ENCODE results near the gene ECE1.

ECE1 gene

DNA sequence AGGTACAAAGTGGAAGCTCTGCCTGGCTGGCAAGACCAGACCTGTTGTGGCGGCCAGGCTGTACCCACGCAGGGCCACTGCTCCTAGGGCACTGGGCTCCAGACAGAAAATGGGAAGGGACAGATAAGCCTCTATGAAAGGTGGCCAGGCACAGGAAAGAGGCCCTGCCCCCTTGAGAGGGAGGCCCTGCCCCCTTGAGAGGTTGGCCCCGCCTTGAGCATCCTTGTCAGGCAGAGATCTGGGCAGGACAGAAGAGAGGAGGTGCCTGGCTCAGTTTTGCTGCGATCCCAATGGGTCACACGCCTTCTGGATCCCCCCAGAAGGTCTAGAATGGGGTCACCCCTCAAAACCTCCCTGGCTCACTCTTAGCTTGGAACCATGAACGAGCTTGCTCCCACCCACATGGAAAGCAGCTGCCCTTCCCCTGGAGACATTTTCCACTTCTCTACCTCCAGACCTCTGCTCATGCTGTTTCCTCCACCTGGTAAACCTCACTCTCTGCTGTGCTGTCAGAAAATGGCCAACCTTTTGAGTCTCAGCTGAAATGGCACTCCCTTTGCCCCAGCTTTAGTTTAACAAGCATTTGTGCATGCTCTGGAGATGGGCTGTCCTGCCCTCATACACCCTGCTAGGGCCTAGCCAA lies 17.5 kb upstream of the ECE1 start:
- DNase-seq (ENCODE audit: low spot score): no peak

DNA sequence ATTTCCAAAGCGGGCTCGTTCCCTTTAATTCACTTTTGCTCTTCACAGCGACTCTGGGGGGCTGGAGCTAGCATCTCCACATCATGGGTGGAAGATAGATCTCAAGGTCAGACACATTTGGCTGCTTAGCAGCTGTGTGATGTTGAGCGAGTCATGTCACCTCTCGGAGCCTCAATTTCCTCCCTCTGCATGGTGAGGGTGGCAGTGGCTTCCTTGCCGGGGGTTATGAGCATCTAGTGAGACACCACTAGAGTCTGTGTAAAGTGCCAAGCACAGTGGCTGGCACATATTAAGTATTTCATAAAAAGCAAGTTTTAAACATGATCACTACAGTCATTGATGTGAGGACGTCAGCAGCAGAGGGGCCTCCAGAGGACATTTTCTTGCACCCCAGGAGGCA lies 16.9 kb upstream of the ECE1 start:
- no peak for DNase-seq (ENCODE audit: low spot score)

DNA sequence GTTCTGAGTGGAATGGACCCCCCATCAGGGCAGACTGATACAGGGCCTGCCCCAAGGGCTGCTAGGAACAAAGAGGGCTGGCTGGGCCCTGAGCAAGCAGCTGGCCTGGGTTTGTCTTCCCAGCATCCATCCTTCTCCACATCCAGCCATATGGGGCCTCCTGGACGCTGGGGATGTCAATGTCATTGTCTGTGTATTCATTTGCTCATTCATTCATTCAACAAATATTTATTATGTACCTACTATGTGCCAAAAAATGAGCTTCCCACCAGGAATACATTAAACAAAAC lies 15.6 kb upstream of the ECE1 start:
- no peak for DNase-seq (ENCODE audit: low spot score)

DNA sequence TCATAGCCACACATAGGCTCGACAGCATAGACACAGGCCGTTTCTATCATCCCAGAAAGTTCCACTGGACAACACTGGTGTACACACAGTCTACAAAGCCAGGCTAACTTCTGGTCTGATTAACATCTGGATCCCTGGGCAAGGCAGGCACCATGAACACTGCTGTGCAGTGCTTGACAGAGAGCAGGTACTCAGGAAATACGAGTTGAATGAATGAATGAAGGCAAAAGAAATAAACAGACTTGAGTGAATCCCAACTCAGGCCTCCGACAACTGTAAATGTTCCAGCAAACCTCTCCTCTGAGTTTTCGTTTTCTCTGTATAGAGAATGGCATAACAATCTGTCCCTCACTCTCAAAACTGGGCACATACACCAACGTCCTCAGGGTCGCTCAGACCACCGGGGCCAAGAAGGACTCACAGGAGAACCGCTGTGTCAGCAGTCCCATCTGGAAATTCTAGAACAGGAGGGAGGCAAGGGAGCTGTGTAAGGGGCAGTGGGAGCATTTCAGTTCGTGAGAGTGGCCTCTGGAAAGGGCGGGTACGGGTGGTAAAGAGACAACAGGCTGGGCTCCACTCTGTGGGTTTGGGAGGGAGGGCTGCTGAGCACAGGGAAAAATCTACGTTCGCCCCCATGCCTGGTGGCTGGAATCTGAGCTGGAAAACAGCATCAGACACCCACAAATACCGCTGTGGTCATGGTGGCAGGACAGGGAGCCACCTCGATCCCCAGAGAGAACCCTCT lies 15.1 kb upstream of the ECE1 start:
- DNase-seq (ENCODE audit: low spot score): no peak

DNA sequence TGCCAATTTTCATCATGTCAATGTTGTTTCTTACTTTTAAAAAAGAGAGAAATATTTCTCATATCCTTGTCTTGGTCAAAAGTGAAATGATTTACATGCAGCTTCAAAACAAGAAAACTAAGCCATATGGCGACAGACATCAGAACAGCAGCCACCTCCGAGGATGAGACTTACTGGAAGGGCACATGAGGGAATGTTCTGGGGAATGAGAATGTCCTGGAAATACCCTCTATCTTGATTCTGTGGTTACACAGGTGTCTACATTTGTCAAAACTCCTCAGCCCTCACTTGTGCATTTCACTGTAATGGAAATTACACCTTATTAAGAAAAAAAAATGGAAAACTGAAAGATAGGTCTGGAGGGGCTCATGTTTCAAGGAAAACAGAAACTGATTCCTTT lies 14.2 kb upstream of the ECE1 start:
- no peak for DNase-seq (ENCODE audit: low spot score)

DNA sequence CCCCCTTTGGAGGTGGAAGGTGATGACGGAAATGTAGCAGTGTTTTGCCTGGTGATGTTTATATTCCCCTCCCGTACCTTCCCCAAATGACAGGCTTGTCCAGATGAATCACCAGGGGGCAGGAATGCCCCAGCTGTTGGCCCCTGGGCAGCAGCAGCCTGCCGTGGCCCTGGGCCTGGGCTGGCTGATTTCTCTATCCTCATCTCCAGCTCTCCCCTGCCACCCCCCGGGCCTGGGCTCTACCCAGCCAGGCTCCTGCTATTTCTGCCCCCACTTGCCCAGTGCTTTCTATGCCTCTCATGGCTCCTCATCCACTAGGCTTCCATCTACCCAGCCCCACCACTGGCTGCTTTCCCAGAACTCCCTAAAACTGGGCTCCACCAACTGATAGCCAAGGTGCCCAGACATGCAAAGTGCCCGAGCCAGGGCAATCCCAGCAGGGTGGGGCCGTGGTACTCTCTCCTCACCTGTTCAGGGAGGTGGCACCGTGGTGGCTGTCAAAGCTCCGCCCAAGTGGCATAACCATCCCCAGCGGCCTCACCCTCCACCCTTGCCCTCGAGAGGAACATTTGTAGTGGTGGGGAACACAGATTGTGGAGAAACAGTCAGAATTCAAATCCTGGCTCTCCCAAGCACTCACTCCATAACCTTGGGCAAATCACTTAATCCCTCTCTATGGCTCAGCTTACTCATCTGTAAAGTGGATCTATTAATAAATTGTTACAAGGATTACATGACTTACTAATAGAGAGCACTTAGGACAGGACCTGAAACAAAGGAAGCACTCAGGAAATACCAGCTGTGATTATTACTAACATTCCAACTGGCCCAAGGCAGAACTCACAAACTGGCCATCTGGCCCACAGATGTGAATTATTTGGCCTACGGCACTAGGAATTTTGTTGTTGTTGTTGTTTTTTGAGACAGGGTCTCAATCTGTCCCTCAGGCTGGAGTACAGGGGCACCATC lies 12.8 kb upstream of the ECE1 start:
- no peak for DNase-seq (ENCODE audit: low spot score)

DNA sequence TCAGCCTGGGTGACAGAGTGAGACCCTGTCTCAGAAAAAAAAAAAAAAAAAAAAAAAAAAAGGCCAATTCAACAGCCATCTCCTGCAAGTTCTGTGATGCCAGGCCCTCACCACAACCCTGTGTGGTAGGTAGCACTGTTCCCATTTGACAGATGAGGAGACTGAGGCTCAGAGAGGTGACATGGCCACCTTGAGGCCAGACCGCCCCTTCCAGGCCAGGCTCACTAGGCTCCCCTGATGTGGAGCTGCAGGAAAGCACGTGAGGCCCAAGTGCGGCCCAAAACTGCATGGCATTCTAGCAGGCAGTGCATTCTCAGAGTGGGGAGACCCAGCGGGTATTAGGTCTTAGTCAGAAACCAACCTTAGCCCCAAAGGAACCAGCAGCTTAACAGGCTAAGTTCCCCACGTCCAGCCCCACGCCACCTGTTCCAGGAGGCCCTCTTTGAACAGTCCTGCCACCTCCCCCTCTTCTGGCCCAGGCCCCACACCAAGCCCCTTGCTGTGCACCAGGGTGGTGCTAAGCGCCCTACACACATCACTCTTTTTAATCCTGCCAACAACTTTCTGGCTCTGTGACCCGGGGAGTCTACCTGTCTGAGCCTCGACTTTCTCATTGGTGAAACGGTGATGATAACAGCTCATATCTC lies 11.7 kb upstream of the ECE1 start:
- no peak for DNase-seq (ENCODE audit: low spot score)

DNA sequence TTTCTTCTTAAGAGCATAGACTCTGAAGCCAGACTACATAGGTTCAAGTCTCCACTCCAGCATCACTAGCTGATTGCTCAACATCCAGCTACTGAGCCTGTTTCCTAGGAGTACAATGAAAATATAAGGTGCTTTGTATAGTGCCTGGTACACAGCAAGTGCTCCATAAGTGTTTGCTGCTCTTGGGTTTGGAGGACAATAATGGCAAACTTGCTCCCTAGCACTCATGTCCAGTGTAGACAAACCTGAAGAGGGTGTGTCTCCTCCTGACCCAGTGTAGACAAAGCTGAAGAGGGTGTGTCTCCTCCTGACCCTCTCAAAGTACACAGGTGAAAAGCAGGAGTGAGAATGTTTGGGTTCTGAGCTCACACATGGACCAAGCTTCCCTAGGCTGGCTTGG lies 10.5 kb upstream of the ECE1 start:
- no peak for DNase-seq (ENCODE audit: low spot score)

DNA sequence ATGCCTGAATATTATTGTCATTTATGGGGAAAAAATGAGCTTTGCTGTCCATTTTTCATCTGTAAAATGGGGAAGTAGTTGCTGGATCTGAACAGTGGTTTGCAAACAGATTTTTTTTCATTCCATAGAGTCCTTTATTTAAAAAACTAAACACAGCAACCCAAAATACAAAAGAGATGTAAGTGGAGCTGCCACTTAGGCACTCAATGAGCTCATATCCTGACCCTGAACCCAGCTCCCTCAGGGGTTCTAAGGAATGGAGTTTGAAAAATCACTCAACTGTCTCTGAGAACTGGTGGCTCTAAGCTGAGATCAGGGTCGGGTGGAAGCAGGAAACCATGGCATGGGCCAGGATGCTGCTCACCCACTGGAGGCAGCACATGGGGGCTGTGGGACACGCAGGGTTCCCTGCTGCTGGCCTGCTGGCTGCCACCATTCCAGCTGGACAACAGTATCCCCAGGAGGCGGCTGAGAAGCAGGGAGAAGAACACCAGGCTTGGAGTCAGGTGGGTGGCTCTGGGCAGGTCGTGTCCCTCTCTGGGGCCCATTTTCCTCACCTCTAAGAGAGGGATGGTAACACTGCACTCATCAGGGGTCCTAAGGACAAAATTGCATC lies 9.6 kb upstream of the ECE1 start:
- no peak for DNase-seq (ENCODE audit: low spot score)

DNA sequence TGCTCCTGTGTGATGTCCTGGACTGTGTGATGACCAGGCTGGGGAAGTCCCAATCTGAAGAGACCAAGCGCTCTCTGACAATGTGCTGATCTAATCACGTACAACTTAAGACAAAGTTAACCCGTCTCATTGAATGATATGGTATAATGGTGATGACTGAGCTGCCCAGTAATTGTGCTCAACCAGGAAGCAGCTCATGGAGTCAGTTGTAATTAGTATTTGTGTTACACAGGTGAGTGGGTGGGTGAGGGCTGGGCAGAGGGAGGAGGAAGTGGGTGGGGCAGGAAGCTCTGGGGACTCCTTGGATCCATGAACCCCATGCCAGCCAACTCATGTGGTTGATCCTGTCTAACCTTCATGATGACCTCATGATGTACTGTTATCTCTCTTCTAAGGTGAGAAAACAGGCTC lies 8.7 kb upstream of the ECE1 start:
- no peak for DNase-seq (ENCODE audit: low spot score)

DNA sequence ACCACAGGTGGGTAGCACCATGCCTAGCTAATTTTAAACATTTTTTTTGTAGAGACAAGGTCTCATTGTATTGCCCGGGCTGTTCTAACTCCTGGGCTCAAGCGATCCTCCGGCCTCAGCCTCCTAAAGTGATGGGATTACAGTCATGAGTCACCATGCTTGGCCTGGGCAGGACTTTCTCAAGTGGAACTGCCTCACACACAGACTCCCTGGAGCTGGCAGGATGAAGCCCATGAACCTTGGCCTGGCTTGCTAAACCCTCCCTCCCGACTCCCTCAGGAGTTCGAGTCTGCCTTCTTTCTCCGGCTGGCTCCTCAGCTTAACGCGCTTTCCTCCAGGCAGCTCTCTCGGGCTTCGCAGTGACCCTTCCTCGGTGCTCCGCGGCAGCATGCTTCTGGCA lies 7.7 kb upstream of the ECE1 start:
- no peak for DNase-seq (ENCODE audit: low spot score)

DNA sequence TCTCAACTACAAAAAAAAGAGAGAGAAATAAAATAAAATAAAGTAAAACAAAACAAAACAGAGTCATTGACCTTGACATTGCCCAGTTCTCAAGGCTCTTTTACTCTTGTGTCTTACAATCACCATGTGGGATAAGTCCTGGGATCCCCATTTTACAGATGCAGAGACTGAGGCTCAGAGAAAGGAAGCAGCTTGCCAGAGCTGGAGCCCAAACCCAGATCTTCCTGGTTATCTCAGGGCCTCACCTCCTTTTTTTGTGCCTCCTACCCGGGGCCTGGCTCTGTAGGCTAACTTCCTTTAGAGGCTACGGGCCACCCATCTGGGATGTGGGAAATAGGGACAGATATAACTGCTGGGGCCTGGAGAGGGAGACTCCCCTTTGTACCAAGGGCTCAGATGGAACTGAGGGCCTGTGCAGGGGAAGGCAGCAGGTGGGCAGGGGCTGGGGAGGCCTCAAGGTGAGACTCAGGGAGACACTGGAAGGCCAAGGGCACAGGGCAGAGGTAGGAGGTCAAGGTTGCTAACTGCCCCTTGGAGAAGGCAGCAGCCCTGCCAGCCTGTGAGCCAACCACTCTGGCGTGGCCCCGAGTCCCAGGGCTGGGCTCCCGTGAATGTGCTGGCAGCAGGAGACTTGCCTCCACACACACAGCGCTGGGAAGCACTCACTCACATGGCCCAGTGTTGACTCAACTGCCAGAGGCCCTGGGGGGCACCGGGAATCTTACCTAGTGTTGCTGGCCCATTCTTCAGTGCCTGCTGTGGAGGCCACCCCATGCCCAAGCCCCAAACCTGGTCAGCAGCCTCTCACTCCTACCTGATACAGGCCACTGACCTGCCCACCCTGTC lies 6.5 kb upstream of the ECE1 start:
- DNase-seq (ENCODE audit: low spot score): no peak

DNA sequence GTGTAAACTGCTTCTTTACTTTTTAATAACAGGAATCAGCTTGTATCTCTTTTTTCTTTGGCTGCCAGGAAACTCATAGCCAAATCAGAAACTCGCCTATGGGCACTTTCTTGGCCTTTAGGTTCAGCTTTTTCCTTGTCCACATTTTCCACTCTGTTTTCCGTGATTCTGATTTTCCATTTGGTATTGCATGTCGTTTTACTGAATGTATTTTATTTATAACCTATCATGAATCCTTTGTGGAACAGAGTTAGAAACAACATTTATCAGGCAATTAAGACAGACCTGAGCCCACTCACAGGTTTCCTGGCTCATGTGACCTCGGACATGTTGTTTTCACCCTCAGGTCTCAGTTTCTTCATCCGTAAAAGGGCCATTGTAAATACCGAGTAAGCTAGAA lies 5.3 kb upstream of the ECE1 start:
- no peak for DNase-seq (ENCODE audit: low spot score)

DNA sequence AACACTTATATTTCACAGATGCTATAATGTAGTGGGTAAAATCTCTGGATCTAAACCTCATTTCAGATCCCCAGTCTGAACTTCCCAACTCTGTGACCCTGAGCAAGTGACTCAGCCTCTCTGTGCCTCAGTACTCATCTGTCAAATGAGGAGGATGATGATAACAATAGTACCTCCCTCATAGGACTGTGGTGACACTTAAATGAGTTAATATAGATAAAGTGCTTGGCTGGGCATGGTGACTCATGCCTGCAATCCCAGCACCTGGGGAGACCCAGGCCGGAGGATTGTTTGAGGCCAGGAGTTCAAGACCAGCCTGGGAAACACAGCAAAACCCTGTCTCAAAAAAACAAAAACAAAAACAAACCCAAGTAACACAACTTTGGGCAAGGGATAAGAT lies 4.7 kb upstream of the ECE1 start:
- DNase-seq (ENCODE audit: low spot score): no peak

DNA sequence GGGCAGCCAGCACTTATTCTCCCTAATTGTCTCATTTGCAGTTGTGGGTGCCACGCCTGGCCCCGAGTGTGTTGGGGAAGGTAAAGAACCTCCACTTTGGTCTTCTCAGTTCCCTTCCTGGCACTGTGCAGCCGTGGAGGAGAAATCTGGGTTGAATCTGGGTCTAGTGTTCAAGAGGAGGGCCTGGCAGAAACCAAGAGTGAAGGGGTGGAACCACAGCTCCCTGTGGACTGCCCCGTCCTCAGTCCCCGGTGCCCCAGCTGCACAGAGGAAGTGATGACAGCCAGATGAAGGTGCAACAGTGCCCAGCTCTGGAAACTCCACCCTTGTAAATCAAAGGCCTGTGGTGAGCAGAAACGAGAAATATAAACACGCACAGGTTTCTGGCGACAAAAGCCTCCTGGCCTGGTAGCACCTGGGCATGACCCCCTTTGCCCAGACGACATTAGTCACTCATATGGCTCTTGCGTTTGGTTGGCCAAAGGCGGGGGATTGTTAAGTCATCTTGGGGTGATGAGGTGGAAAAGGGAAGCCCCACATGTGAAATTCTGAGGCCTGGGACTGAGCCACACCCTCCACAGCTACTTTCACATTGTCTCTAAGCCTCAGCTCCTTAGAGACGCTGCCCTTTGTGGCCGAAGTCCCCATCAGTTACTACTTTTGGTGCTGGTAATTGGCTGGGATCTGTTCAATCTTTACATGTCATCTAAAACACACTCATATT lies 4.2 kb upstream of the ECE1 start:
- DNase-seq (ENCODE audit: low spot score): no peak

DNA sequence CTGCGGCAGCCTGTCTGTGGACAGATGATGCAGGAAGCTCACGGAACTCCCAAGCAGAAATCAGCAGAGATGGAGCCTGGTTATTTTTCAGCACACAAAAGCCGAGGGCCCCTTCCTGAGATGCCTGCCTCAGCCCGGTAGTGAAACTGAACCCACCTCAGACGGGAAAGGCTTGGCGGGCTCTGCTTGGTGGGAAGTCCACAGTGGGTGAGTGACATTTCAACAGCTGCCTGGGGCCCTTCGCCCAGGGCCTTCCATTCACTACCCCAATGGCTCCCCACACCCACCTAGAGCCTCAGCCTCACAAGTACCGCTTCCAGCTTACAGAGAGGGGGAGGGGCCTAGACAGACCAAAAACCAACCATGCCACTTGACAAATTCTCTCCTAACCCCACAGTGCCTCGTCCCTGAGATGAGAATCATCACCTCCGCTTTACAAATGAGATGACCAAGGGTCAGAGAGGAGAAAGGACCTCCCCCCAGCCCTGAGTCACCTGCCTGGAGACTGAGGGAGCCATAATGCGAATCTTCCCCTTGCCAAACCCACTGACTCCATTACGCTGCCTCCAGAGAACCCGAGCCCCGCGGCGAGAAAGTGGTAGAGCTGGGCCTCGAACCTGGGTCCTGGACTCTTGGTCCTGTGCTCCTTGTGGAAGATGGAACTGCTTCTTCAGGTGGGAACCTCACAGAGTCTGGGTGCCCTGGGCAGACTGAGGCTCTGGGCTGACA lies 3.4 kb upstream of the ECE1 start:
- no peak for DNase-seq (ENCODE audit: low spot score)

DNA sequence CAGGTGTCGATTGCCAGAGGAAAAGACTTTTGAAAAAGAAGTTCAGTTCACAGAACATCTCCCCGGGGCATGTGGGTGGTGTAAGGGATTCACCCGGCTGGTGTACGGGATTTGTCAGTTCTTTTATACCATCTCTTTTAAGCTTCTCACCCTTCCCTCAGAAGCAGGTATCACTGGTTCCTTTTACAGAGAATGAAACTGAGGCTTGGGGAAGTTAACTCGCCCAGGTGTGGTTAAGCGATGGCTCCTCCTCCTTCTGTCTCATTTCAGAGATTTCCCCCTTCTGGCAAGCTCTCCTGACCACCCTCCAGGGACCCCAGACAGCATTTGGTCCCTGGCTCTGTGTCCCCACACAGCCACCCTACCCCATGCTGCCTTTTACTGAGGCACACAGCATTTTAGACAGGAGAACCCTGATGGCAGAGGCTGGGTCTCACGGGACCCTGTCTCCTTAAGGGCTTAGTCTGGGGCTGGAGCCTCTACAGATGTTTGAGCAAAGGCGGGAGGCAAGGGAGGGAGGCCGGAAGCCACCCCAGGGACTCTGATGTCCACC lies 2.8 kb upstream of the ECE1 start:
- no peak for DNase-seq (ENCODE audit: low spot score)

DNA sequence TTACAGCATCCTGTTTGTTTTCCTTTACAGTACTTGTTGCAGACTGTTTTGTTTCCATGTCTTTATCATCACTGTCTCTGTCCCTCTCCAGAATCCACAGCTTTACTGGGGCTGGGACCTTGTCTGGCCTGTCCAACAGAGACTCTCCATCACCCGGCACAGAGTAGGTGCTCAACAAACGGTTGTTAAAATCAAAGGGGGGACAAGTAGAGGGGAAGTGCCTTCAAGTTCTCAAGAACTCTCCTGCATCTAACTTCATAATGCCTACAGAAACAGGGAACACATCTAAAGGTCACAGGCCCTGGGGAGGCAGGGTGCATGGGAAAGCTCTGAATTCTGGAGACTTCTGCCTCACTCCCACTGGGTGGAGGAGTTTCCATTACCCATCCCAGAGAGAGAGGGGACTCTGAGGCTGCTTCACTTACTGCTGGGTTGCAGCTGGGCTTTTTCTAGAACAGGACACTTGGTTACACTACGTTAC lies 2.3 kb upstream of the ECE1 start:
- no peak for DNase-seq (ENCODE audit: low spot score)

DNA sequence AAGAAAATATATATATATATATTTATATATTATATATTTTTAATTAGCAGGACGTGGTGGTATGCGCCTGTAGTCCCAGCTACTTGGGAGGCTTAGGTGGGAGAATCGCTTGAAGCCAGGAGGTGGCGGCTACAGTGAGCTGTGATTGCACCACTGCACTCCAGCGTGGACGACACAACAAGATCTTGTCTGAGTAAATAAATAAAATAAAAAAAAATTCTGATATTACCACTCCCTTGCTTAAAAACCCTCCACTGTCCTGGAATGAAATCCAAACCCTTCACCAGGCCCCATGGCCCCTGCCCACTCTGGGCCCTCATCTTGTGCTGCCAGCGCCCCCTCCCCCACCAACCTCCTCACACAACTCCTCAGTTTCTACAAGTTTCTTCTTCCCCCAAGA lies 1.7 kb upstream of the ECE1 start:
- no peak for DNase-seq (ENCODE audit: low spot score)

All from putamen (tissue), 1 donor.